ENCODE data around the gene ARHGAP21.

DNA sequence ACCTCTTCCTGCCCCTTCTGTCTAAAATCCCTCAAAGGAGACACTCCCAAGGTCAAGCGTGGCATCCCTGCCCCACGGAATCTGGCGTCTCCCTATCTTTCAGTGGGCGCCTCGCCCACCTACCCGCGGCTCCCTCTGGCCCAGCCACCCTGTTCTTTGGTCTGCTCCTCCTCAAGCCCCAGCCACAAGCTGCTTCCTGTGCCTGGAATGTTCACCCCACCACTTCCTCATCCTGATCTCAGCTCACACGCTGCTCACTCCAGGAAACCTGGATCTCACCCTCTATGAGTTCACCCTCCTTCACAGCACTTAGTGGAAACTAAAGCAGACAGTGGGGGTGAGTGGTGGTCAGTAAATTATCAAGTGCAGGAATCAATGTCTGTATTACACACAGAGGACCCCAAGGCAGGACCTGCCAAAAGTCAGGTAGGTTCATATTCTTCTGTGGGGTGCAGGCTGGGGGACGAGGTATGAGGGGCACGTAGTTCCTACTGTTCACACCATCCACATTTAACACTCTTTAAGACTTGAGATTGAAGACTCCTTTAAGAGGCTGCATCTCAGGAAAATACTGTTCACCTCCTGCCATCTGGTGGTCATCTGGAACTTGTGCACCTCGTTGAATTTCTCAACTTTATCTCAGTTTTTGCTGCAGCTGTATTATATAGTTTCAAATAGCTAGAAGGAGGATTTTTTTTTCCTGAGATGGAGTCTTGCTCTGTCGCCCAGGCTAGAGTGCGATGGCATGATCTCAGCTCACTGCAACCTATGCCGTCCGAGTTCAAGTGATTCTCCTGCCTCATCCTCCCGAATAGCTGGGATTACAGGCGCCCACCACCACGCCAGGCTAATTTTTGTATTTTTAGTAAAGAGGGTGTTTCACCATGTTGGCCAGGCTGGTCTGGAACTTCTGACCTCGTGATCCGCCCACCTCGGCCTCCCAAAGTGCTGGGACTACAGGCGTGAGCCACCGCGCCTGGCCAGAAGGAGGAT is 166.6 kb downstream of the ARHGAP21 start:
- TF ChIP-seq, protein P1, sequence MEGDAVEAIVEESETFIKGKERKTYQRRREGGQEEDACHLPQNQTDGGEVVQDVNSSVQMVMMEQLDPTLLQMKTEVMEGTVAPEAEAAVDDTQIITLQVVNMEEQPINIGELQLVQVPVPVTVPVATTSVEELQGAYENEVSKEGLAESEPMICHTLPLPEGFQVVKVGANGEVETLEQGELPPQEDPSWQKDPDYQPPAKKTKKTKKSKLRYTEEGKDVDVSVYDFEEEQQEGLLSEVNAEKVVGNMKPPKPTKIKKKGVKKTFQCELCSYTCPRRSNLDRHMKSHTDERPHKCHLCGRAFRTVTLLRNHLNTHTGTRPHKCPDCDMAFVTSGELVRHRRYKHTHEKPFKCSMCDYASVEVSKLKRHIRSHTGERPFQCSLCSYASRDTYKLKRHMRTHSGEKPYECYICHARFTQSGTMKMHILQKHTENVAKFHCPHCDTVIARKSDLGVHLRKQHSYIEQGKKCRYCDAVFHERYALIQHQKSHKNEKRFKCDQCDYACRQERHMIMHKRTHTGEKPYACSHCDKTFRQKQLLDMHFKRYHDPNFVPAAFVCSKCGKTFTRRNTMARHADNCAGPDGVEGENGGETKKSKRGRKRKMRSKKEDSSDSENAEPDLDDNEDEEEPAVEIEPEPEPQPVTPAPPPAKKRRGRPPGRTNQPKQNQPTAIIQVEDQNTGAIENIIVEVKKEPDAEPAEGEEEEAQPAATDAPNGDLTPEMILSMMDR (IDR thresholded peaks at IDR 0.05 in 4 of 5, conservative IDR thresholded peaks at IDR 0.05 in 1 of 5): peak; percentile 58 to 73 (median 63)
- TF ChIP-seq POLR2A (IDR thresholded peaks at IDR 0.05): no peak
